PC-9 (cell line): ENCODE data around the gene DNMT3L. TPM values are rescaled to one million over a fixed set of nuclear protein-coding genes. Genes with fewer than 3 reads are reported as not detected.
A peak's percentile ranks its signal among the peaks of the same experiment; 100 is the strongest.

Experiments
- BruUV-seq: library from RNA; stranded (reverse); fragments of 400-500 nt; replicated peaks from 2 replicates; lab custom pipeline; 2021; lab: Mats Ljungman, UMichigan
- CTCF ChIA-PET: fragments of 300-600 bp; sonication (Branson Sonifier 250); formaldehyde crosslinking; loops from one replicate; lab custom pipeline; 2022; ENCODE audit warnings: antibody characterized with exemption; lab: Charles Lee
- POLR2A ChIA-PET: fragments of 300-600 bp; sonication (Branson Sonifier 250); formaldehyde crosslinking; loops from one replicate; lab custom pipeline; 2022; ENCODE audit warnings: antibody characterized with exemption; ENCODE audit not compliant: unreplicated experiment; lab: Charles Lee
- DNase-seq, 2 experiments: peaks; one replicate each; pipeline versions ENCODE4 v3.0.0 to v3.0.0-alpha.2; 2015 to 2022; ENCODE audit warnings: mixed read lengths in 1 of 2
- H2AFZ ChIP-seq: fragments of 200-600 bp; sonication (generic); 2 replicates; pipeline ENCODE4 v1.8.1; 2017; ENCODE audit warnings: antibody characterized with exemption
- H3F3A ChIP-seq: fragments of 200-600 bp; sonication (generic); 2 replicates; pipeline ENCODE4 v1.8.1; 2017; ENCODE audit warnings: antibody characterized with exemption, mild to moderate bottlenecking, low read depth; ENCODE audit not compliant: insufficient read depth
- H3K27ac ChIP-seq: fragments of 200-600 bp; sonication (generic); 2 replicates; pipeline ENCODE4 v1.6.1; 2016; ENCODE audit warnings: mixed run types
- H3K27me3 ChIP-seq: fragments of 200-600 bp; sonication (generic); 2 replicates; pipeline ENCODE4 v1.6.1; 2016; ENCODE audit warnings: low read depth, mixed run types; ENCODE audit not compliant: insufficient read depth
- H3K36me3 ChIP-seq: fragments of 200-600 bp; sonication (generic); 2 replicates; pipeline ENCODE4 v1.6.1; 2016; ENCODE audit warnings: low read depth, mixed run types
- H3K4me1 ChIP-seq: fragments of 200-600 bp; sonication (generic); replicated peaks from 2 replicates; pipeline ENCODE4 v1.6.1; 2016; ENCODE audit warnings: mixed run types; ENCODE audit not compliant: insufficient read depth
- H3K4me2 ChIP-seq: fragments of 200-600 bp; sonication (generic); 2 replicates; pipeline ENCODE4 v1.6.1; 2017; ENCODE audit warnings: mixed run types
- H3K4me3 ChIP-seq: fragments of 200-600 bp; sonication (generic); 2 replicates; pipeline ENCODE4 v1.6.1; 2016; ENCODE audit warnings: mixed run types
- H3K79me2 ChIP-seq: fragments of 200-600 bp; sonication (generic); 2 replicates; pipeline ENCODE4 v1.6.1; 2017; ENCODE audit warnings: low read depth, mixed run types
- H3K9me2 ChIP-seq: fragments of 200-600 bp; sonication (generic); 2 replicates; pipeline ENCODE4 v1.8.1; 2017; ENCODE audit warnings: mild to moderate bottlenecking; ENCODE audit not compliant: insufficient read depth
- H3K9me3 ChIP-seq: fragments of 200-600 bp; sonication (generic); 2 replicates; pipeline ENCODE4 v1.8.1; 2016; ENCODE audit warnings: low read depth; ENCODE audit not compliant: insufficient read depth
- H4K20me1 ChIP-seq: fragments of 200-600 bp; sonication (generic); 2 replicates; pipeline ENCODE4 v1.8.1; 2017; ENCODE audit not compliant: insufficient read depth
- CTCF ChIP-seq: fragments of 200-600 bp; sonication (generic); conservative IDR thresholded peaks from 2 replicates; pipeline ENCODE4 v1.6.1; 2017; ENCODE audit warnings: mixed run types, antibody characterized with exemption, mild to moderate bottlenecking, moderate library complexity
- EZH2 ChIP-seq: fragments of 200-600 bp; sonication (generic); IDR thresholded peaks from 2 replicates; pipeline ENCODE4 v1.8.0; 2017; ENCODE audit warnings: antibody characterized with exemption, low read depth
- intact Hi-C: fragments of 100-400 bp; cut with micrococcal nuclease; formaldehyde crosslinking; loops from one replicate; pipeline ENCODE4 v1.10.0; 2022; ENCODE audit not compliant: unreplicated experiment
- total RNA-seq: library from RNA; stranded (reverse); gene quantifications from 2 replicates; pipeline ENCODE4 v1.2.3, GENCODE V29; 2021

The DNMT3L gene
- total RNA-seq, 1 experiment from 2014 or later = not detected

- H3K4me2 ChIP-seq = no peak overlapping the region
- POLR2A ChIA-PET = no interaction called here
- CTCF ChIA-PET = no interaction called here
- no peaks in the 10 kb centered on the region for H4K20me1 ChIP-seq
- DNase-seq = peak; percentile 45 to 66
- no peak for TF ChIP-seq CTCF
- TF ChIP-seq EZH2 = no peak
- H3K27me3 ChIP-seq = no peaks in the 10 kb centered on the region
- H3K9me3 ChIP-seq = no peaks in the 10 kb centered on the region
- intact Hi-C loops = no loop called here
- H3K27ac ChIP-seq = no peak overlapping the region
- peaks cover 10% of the 10 kb centered on the region; the same call in 1 of the 2 replicates for H3F3A ChIP-seq
- BruUV-seq = no TSS peak
- no peaks in the 10 kb centered on the region for H3K36me3 ChIP-seq
- H2AFZ ChIP-seq = no peak overlapping the region
- H3K79me2 ChIP-seq = no peaks in the 10 kb centered on the region
- no peaks in the 10 kb centered on the region for H3K9me2 ChIP-seq
- peaks cover 18% of the 10 kb centered on the region; the same call in 1 of the 2 replicates for H3K4me1 ChIP-seq
- no peak overlapping the region for H3K4me3 ChIP-seq
Measured at GRCh38 chr21:44295163-44295573, 33.5 kb upstream of the DNMT3L start.

- H3K9me3 ChIP-seq = no peaks in the 10 kb centered on the region
- H2AFZ ChIP-seq = no peak overlapping the region
- ChIA-PET POLR2A (interaction anchor here (0.6 kb wide), 1 partner anchor 246 kb away, joined by 3 read pairs; no protein-coding TSS in a partner anchor), CTCF (no interaction called here)
- intact Hi-C loops = no loop called here
- no peaks in the 10 kb centered on the region for H3K27me3 ChIP-seq
- no peaks in the 10 kb centered on the region for H4K20me1 ChIP-seq
- no peaks in the 10 kb centered on the region for H3K79me2 ChIP-seq
- TF ChIP-seq EZH2 = no peak
- TF ChIP-seq CTCF = no peak
- no TSS peak for BruUV-seq
- peak overlapping the region; percentile 31; the same call in 1 of the 2 replicates for H3K4me2 ChIP-seq
- H3F3A ChIP-seq = peaks cover 10% of the 10 kb centered on the region; the same call in 1 of the 2 replicates
- H3K9me2 ChIP-seq = no peaks in the 10 kb centered on the region
- no peak overlapping the region for H3K27ac ChIP-seq
- no peaks in the 10 kb centered on the region for H3K36me3 ChIP-seq
- no peak for DNase-seq
- no peak overlapping the region for H3K4me3 ChIP-seq
- peaks cover 18% of the 10 kb centered on the region; the same call in 1 of the 2 replicates for H3K4me1 ChIP-seq
Measured at GRCh38 chr21:44294391-44295162, 32.9 kb upstream of the DNMT3L start.

- intact Hi-C loops = no loop called here
- Histone ChIP-seq H3K36me3 (no peaks in the 10 kb centered on the region), H3K27me3 (0 out of 2 replicates have a peak, but pooled peaks cover 4% of the 10 kb centered on the region), H3K4me3 (no peak overlapping the region), H3K9me2 (no peaks in the 10 kb centered on the region), H3K27ac (no peak overlapping the region), H3K79me2 (no peaks in the 10 kb centered on the region), H3F3A (peaks cover 10% of the 10 kb centered on the region; the same call in 1 of the 2 replicates), H4K20me1 (no peaks in the 10 kb centered on the region), H3K4me2 (no peak overlapping the region), H3K9me3 (no peaks in the 10 kb centered on the region), H3K4me1 (peaks cover 18% of the 10 kb centered on the region; the same call in 1 of the 2 replicates), H2AFZ (no peak overlapping the region)
- ChIA-PET POLR2A (interaction anchor here (0.6 kb wide), 1 partner anchor 245 kb away, joined by 3 read pairs; no protein-coding TSS in a partner anchor), CTCF (no interaction called here)
- BruUV-seq = no TSS peak
- DNase-seq = no peak
- TF ChIP-seq EZH2 (no peak), CTCF (no peak)
Measured at GRCh38 chr21:44293551-44294231, 32.0 kb upstream of the DNMT3L start.
